Left ventricle myocardium inferior (tissue), 1 donor: ENCODE measurements around the gene BAZ2A. TPM values are rescaled to one million over a fixed set of nuclear protein-coding genes. Genes with fewer than 3 reads are reported as not detected.

ENCODE experiments used
- DNase-seq: peaks from one replicate; pipeline ENCODE4 v3.0.0-alpha.2; 2020
- H3K27ac ChIP-seq: fragments of 200-600 bp; replicated peaks from 2 replicates; pipeline ENCODE4 v1.8.0; 2021
- H3K27me3 ChIP-seq: fragments of 200-600 bp; 2 replicates; pipeline ENCODE4 v1.8.0; 2021; ENCODE audit warnings: low read depth
- H3K36me3 ChIP-seq: fragments of 200-600 bp; 2 replicates; pipeline ENCODE4 v1.8.0; 2021
- H3K4me1 ChIP-seq: fragments of 200-600 bp; 2 replicates; pipeline ENCODE4 v1.8.0; 2021
- H3K4me3 ChIP-seq: fragments of 200-600 bp; 2 replicates; pipeline ENCODE4 v1.8.0; 2021; ENCODE audit warnings: mild to moderate bottlenecking, moderate library complexity
- H3K9me3 ChIP-seq: fragments of 200-600 bp; replicated peaks from 2 replicates; pipeline ENCODE4 v1.8.0; 2021
- intact Hi-C: fragments of 100-400 bp; cut with micrococcal nuclease; formaldehyde crosslinking; loops from one replicate; pipeline ENCODE4 v1.11.0; 2022
- long read RNA-seq: library from polyadenylated mRNA; unstranded; transcript quantifications from one replicate; pipeline ENCODE4 v2.0.0, GENCODE V29; 2021
- total RNA-seq: library from RNA; stranded (reverse); fragmentation: NEBNext Ultra II Directional; extraction: Animal tissue kit (Norgen Biotek cat#: 25700); gene quantifications from one replicate; pipeline ENCODE4 v1.2.1, GENCODE V29; 2021
- TF ChIP-seq, protein P1 (sequence below): fragments of 200-600 bp; IDR thresholded peaks from 2 replicates; pipeline ENCODE4 v1.8.0; 2021; ENCODE audit warnings: antibody characterized with exemption, mild to moderate bottlenecking, borderline replicate concordance
- donor health status: DM: no; HTN: yes; CAD: no; lungs with severe emphysema.

The BAZ2A gene
- 39.1 TPM for total RNA-seq
- long read RNA-seq, partial matches to known transcripts = 6 of 13 reads
- long read RNA-seq, other reads (novel, unspliced or antisense) = 7 of 13 reads

DNA sequence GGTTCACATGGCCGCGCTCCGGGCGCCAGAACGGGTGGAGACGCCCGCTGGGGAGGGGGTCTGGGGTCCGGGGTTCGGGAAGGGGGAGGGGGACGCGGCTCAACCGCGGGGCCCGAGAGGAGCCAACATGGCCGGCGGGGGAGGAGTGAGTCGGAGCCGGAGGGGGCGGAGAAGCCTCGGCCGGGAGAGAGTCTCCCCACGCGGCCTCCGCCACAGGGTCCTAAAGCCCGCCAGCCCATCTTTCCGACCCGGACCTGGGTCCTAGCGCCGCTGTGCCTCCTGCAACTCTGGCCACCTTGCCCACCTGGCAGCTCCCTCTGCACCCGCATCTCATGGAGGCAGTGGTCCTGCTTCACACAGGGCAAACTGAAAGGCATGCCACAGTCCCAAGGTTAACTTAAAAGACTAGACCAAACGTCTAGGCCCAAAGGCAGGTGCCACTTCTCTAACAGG is at the start of gene BAZ2A:
Gene BAZ2A (minus strand): TSS at position 147 of the 453 bp plus-strand sequence. CDS start 12,796 bp downstream, outside the sequence.
- H3K36me3 ChIP-seq = peaks cover 12% of the 10 kb centered on the region
- intact Hi-C loops = no loop called here
- H3K4me3 ChIP-seq = peak within 1 kb of the TSS; percentile 100
- TF ChIP-seq, protein P1, sequence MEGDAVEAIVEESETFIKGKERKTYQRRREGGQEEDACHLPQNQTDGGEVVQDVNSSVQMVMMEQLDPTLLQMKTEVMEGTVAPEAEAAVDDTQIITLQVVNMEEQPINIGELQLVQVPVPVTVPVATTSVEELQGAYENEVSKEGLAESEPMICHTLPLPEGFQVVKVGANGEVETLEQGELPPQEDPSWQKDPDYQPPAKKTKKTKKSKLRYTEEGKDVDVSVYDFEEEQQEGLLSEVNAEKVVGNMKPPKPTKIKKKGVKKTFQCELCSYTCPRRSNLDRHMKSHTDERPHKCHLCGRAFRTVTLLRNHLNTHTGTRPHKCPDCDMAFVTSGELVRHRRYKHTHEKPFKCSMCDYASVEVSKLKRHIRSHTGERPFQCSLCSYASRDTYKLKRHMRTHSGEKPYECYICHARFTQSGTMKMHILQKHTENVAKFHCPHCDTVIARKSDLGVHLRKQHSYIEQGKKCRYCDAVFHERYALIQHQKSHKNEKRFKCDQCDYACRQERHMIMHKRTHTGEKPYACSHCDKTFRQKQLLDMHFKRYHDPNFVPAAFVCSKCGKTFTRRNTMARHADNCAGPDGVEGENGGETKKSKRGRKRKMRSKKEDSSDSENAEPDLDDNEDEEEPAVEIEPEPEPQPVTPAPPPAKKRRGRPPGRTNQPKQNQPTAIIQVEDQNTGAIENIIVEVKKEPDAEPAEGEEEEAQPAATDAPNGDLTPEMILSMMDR = no peak
- H3K27ac ChIP-seq = peak within 1 kb of the TSS; percentile 93
- H3K27me3 ChIP-seq = no peaks in the 10 kb centered on the region
- peak; percentile 92 for DNase-seq
- H3K9me3 ChIP-seq = no peaks in the 10 kb centered on the region
- peaks cover 97% of the 10 kb centered on the region for H3K4me1 ChIP-seq

DNA sequence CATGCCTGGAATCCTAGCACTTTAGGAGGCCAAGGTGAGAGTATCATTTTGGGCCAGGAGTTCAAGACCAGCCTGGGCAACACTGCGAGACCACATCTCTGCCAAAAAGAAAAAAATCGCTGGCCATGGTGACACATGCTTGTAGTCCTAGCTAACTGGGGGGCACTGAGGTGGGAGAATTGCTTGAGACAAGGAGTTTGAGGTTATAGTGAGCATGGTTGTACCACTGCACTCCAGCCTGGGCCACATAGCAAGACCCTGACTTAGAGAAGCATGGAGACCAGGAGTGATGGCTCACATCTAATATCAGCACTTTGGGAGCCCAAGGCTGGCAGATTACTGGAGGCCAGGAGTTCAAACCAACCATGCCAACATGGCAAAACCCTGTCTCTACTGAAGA is 48.7 kb upstream of the BAZ2A start:
- Histone ChIP-seq H3K9me3 (no peaks in the 10 kb centered on the region), H3K36me3 (peaks cover 14% of the 10 kb centered on the region), H3K4me3 (no peak overlapping the region), H3K4me1 (peaks cover 93% of the 10 kb centered on the region), H3K27ac (no peak overlapping the region), H3K27me3 (no peaks in the 10 kb centered on the region)
- intact Hi-C loops = no loop called here
- TF ChIP-seq, protein P1 = no peak
- DNase-seq = no peak

DNA sequence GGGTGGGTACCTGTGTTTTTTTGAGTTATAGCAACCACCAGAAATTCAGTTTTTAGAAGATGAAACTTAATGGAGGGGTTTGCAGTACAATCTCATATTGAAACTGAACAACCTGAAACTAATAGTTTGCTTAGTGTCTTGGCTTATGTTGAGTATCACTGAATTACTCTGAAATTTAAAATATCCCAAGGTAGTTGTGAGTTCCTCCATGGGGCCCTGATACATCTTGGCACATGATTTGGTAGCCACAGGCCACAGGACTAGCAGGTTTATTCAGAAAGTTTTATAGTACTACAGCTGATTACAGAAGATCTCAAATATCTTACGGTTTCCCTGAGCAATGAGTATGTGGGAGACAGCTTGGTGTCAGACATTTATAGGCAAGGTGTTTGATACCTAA is 47.6 kb upstream of the BAZ2A start:
- Histone ChIP-seq H3K36me3 (peaks cover 12% of the 10 kb centered on the region), H3K27ac (no peak overlapping the region), H3K4me3 (no peak overlapping the region), H3K27me3 (no peaks in the 10 kb centered on the region), H3K9me3 (no peaks in the 10 kb centered on the region), H3K4me1 (peaks cover 93% of the 10 kb centered on the region)
- intact Hi-C loops = no loop called here
- no peak for DNase-seq
- TF ChIP-seq, protein P1 = no peak

DNA sequence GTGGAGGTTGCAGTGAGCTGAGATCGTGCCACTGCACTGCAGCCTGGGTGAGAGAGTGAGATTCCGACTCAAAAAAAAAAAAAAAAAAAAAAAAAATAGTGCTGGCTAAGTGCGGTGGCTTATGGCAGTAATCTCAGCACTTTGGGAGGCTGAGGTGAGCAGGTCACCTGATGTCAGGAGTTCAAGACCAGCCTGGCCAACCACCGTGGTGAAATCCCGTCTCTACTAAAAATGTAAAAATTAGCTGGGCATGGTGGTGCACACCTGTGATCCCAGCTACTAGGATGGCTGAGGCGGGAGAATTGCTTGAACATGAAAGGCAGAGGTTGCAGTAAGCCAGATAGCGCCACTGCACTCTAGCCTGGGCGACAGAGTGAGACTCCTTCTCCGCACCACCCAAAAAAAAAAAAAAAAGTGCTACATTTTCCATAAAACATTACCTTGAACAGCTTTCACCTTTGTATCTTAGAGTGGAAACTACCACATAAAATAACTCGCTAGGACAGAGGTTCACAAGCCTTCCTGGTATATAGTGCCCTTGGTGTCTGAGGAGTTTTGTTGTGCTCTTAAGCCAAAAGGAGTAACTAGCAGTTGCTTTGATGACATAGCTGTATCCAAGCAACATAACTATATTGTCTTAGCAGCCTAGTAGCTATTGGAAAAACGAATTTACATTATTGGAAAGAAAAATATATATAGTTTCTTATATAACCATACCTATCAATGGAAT is 46.9 kb upstream of the BAZ2A start:
- no peak for DNase-seq
- H3K4me1 ChIP-seq = peaks cover 93% of the 10 kb centered on the region
- peaks cover 19% of the 10 kb centered on the region for H3K36me3 ChIP-seq
- intact Hi-C loops = no loop called here
- H3K9me3 ChIP-seq = no peaks in the 10 kb centered on the region
- H3K4me3 ChIP-seq = no peak overlapping the region
- TF ChIP-seq, protein P1 = no peak
- H3K27ac ChIP-seq = peak overlapping the region; percentile 9
- no peaks in the 10 kb centered on the region for H3K27me3 ChIP-seq

DNA sequence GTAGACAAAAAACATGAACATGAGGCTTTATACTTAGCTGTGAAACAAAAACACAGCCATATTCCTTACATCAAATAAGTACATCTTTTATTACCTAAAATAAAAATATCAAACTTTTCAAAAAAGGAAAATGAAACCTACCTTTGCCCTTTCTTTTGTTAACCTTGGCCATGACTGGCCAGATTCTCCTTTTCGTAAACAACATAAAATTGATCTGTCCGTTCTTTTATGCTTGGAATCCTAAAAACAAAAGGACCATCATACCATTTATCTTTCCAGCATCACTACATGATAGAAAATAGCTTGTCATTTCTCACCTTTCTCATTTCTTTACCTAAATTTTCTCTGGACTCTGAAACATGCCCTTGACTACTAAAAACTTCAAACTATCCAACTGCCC is 41.5 kb upstream of the BAZ2A start:
- peaks cover 74% of the 10 kb centered on the region for H3K4me1 ChIP-seq
- H3K4me3 ChIP-seq = no peak overlapping the region
- H3K27ac ChIP-seq = no peak overlapping the region
- TF ChIP-seq, protein P1 = no peak
- intact Hi-C loops = no loop called here
- no peaks in the 10 kb centered on the region for H3K9me3 ChIP-seq
- no peak for DNase-seq
- H3K27me3 ChIP-seq = no peaks in the 10 kb centered on the region
- peaks cover 62% of the 10 kb centered on the region for H3K36me3 ChIP-seq
